Muscle of arm (tissue), 12 donors: ENCODE results near the gene NCAM2. TPM values are rescaled to one million over a fixed set of nuclear protein-coding genes. Genes with fewer than 3 reads are reported as not detected.

Experiments used
- DNase-seq: peaks from one replicate; pipeline ENCODE4 v3.0.0-alpha.2; 2013
- polyA plus RNA-seq, 12 donors: library from polyadenylated mRNA; unstranded; fragments of 120-200 nt; gene quantifications; one replicate each; pipeline ENCODE4 v1.2.1, GENCODE V29; 2013; ENCODE audit not compliant: insufficient read length in 12 of 12

Gene NCAM2
- polyA plus RNA-seq, 12 donors, result 3.9 to 27.5 (median 6.9) TPM; not detected in 1

DNA sequence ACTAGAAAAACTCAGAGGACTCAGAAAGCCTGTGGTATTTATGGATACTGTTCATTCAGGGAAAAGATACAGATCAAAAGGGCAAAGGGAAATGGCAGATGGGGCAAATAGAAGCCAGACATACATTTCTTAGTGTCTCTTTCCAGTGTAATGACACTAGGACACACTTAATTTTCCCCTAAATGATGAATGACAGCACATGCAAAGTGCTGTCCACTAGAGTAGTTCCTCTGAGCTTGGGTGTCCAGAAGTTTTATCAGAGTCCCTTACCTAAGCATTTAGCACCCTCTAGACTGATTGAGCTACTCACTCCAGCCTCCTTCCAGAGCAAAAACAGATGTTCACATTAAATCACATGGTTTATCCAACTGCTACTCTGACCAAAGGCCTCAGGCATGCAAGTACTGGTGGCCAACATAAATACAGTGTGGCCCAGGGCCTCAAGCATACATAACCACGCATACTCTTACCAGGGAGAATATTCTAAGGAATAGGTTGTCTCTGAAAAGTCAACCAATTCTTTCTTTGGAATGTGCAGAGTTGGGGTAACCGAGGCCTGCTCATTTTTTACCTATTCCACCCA lies 166.9 kb downstream of the NCAM2 start:
- no peak for DNase-seq

DNA sequence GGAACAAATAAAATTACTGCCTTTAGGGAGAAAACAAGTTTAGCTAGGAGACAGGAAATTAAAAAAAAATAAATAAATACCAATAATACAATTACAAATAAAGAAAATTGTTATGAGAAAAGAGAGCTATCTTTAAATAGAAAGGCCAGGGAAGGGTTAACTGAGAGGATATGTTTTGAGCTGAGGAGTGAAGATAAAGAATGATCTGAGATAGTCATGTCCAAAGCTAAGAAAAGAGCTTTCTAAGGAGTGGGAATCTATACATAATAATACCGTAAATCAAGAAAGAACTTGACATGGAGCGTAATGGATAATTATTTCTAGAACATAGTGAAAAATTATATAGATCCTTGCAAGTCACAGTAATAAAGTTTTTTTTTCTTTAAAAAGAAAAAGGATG lies 176.5 kb downstream of the NCAM2 start:
- no peak for DNase-seq

DNA sequence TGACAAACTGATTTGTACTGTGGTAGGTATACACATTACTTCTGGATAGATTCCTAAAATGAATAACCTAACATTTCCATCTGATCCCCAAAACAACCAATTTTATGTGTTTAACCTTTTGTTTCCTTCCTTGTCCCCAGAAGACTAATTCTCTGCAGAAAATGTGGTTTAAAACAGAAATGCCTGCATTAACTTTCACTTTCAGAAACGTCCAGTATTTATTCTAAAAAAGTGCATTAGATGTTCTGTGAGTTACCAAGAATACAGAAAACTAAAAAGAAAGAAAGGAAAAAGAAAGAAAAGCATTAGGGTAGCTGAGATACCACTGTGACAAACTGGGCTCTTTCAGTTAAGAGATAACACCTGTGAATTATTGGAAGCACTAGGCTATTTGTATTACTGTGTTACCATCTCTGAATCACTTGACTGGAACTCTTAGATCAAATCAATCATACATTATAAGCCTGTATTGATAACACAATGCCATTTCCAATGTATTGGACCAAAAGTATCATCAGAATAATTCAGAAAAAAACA lies 177.7 kb downstream of the NCAM2 start:
- no peak for DNase-seq

GRCh38 chr21:21177353-21177986 lies 179.3 kb downstream of the NCAM2 start:
- no peak for DNase-seq

DNA sequence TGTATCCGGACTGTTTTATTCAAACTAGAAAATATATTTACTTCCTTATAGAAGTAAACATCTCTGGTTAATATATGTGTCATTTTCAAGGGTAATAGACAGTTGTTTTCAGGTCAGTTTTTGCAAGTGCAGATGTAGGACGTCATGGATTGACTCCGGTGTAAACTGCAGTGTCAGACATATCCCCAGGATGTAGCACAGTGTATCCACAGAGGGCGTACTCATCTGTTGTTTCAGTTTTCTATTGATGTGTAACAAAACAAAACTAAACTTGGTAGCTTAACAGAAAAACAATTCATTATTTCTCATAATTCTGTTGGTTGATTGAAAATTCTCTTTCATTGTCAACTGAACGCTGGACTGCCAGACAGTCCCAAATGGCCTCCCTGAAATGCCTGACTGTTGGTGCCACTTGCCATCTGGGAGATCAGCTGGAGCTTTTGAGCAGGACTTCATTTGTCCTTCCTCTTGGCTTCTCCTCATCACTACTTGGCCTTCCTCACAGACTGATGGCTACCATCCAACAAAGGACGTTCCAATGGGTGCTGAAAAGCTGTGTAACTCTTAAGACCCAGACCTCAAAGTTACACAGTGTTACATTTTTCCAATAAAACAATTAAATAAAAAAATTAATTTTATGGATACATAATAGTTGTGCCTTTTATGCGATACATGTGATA lies 181.6 kb downstream of the NCAM2 start:
- no peak for DNase-seq

- no peak for DNase-seq
These were observed 184.3 kb downstream of the NCAM2 start for GRCh38 chr21:21182401-21183010.

DNA sequence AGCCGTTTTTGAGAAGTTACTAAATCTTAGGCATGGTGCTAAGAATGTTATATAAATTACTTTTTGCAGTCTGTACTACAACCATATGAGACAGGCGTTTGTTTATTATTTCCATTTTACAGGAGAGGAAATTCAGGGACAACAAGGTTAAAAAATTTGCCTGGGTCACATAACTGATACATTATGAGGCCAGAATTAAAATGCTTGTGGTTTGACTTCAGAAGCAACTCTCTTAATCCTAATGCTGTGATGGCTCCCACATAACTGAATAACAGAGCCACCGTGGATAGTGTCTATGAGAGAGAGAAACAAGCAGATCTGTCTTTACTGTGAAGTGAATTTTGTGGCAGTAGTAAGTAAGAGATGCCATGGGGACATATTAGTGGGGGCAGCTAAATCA lies 184.9 kb downstream of the NCAM2 start:
- DNase-seq, result no peak

GRCh38 chr21:21184771-21185528 lies 186.7 kb downstream of the NCAM2 start:
- DNase-seq, result no peak

DNA sequence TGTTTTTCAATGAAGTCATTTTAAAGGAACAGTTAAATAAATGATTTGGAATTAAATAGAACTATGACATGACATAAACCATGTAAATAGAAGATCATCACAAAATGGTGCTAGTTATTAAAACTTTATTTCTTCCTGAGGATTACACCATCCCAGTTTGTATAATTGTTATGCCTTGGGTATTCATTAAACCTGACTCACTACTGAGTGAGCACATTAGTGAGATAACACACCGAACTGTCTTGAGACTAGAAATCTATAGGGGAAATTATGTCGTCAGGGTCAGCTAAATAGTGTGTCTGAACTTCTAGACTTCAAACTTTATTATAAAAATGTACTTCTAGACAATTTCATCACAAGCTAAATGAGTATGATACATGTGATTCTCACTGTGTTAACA lies 189.4 kb downstream of the NCAM2 start:
- DNase-seq, result no peak

DNA sequence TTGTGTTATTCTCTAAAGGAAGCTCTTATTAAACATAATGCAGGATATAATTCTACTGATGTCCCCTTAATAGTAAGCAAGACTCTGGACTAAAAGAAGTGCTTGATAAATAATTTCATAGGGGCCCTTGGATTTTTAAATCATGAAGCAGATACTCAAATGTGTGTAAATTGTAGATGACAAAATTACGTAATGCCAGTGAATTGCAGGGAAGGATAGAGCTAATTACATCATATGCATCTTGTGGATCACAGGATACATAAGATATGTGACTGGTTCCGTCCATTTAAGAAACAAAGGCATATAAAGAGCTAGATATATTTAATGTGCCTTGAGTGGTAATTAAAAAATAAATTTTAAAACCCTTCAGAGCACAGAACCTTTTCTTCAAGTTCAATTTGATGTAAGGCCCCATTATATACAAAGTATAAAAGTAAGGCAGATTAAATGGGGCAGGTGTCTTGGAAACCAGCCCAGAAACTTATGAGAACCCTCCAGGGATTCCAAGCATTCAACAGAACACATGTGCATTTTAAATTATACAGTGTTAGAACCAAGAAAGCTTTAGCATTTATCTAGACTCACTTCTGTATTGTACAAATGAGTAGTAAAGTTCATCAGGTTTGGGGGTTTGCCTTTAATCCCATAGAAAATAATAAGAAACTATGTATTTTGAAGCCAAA lies 190.4 kb downstream of the NCAM2 start:
- peak; percentile 61 for DNase-seq

DNA sequence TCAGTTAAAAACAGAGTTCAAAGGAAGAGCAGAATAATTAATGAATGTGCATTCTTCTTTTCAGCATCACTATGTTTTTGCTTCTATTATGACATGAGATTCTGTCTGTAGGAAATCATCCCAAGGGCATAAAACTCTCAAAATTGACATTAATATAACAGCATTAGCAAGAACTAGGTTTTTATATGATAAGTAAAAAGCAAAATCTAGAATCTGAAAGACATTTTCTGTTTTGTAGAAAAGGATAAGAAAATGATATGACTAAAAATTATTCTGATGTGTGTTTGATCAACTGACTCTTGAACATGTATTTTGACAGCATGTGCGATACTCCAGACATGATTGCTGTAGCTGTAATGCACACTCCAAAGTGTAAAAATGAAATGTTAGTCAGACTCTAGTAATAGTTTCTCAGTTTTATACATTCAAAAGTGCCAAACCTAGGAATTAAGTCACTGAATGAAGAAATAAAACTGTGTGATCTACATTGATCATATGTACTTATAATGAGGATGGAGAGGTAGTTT lies 197.3 kb downstream of the NCAM2 start:
- DNase-seq, result no peak

DNA sequence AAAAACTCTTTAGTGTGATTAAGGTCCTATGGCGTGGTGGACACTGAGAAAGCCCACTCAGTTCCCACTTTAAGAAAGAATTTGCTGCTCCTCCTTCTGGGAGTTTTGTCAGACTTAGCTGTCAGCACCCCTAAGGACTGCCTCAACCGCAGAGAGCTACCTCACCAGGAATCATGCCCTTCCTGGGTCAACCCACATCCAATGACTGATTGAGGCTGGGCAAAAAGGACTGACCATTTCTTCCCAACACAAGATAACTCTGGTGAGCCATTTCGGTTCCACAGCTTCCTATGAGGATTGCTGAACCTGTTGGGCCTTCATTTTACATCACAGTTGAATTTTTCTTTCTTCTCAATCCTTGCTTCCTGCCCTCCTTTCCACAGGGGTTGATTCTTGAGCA lies 197.9 kb downstream of the NCAM2 start:
- DNase-seq, result no peak

GRCh38 chr21:21196848-21197247 lies 198.6 kb downstream of the NCAM2 start:
- DNase-seq, result no peak

DNA sequence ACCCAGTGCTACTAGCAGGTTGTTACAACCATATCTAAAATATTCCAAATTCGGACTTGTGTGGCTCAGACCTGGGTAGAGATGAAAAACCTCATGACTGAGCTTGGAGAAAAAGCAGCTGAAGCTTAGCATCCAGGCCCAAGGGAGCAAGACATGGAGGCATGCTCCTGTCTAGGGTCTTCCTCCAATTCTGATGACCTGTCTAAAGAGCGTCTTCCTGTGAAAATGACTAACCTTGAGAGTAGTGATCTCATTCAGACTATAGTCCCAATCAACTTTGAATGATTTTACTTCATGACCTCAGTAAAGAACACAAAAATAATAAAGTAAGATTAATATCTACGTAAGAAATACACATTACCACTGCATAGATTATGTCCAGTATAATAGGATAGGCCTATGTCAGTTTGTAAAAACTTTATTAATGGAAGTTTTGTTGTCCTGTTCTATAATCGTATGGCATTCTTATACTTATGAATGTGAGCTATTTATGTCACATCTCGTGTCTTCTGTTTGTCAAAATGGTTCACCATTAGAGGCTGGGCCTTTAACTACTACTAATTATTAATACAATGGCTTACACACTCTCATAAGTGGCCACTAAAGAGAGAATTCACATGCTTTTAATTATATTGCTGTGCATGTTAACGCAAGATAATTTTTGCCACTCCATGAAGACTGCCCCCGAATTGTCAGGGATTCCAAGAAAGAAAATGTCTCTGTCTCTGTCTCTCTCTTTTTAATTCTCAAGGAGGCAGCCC lies 201.3 kb downstream of the NCAM2 start:
- no peak for DNase-seq

DNA sequence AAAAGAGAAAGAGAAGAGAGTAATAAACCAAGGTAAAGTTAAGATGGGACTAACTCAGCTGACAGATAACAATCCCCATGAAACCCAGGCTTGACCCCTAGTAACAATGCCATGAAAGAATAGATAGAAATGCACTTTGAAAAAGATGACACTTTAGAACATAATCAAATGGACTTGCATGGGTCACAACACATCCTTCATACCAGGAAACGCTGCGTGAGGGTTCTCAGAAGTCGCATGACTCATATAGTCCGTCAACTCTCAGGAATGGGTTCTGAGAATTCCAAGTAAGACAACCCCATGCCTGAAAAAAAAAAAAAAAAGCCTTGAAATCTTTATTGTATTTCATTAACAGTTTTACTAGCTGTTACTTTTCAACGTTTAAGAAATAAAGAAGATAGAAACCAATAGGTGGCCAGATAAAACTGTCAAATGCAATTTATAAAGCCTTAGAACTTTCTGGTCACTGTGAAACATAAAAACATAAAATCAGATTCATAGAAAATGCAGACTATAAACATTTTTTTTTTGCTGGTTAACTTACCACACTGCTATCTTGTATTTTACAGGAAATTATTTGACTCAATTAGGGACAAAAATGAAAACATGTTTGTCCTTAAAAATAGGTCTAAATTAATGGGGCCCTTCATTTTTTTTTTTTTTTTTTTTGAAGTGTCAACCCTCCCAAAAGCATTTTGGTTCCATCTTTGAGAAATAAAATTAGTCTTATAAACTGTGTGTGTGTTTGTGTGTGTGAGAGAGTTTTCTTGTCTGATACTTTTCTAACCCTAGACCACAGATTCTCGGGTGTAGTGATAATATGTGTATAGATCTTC lies 202.1 kb downstream of the NCAM2 start:
- no peak for DNase-seq

- DNase-seq, result no peak
These were observed 202.9 kb downstream of the NCAM2 start for GRCh38 chr21:21200939-21201615.

- DNase-seq, result no peak
These were observed 205.7 kb downstream of the NCAM2 start for GRCh38 chr21:21203822-21204339.

DNA sequence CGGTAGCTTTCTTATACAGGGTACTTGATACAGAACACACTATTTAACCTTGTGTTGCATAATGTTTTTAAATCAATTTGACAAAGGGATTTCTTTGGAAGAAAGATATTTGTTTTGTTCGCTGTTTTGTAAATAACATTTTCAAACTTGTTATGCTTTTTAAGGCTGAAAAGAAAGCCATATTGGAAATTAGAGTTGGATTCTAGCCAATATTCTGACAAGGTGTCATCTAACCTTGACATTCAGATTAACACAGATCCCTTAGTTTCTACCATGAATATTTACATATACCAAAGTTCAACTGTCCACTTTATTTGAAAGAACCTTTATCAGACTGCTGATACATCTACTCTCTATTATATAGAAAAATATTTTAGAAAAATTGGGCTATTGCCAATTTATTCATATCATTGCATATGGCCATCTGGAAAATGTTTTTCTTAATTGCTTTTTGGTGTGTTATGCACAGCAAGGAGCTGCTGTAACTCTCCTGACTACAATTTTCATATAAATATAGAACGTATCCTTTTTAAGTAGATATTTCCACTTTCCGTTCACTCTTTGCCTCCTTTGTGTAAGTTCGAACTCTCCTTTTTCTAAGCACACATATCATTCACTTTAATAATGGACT lies 206.3 kb downstream of the NCAM2 start:
- DNase-seq, result no peak
